Ureter (tissue), 1 donor: Measurements from ENCODE around the gene KCNH8. TPM values are rescaled to one million over a fixed set of nuclear protein-coding genes. Genes with fewer than 3 reads are reported as not detected.
A peak's percentile ranks its signal among the peaks of the same experiment; 100 is the strongest.
"Not testable (repeated sequence)": the region's sequence is repeated elsewhere in the genome, so short reads cannot be mapped to it uniquely, and the experiment has no call there.

Experiments
- DNase-seq: peaks from one replicate; pipeline ENCODE4 v3.0.0-alpha.2; 2020; ENCODE audit warnings: low spot score
- total RNA-seq: library from RNA; stranded (reverse); gene quantifications from one replicate; pipeline ENCODE4 v1.2.4, GENCODE V29; 2023
- donor health status: DM: yes; HTN: yes; CAD: no.

The KCNH8 gene
- total RNA-seq, 1 donor from 2014 or later, result 0.26 TPM

DNA sequence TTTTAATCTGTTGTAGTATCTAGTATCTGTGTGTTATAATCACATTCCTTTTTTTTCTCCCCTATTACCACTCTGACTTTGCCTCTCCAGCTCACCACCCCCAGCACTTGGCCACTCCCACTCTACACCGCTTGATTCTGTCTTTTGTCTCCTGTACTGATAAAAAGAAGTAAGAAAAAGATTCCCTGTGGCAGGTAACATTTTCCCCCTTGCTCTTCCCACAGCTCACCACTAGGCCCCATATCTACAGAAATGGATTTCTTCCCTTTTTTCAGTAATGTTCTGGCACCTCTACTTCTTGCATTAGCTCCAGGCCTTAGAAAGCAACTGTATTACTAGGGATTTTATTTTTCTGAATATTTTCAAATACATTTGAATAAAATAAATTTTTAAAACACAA, 25.6 kb downstream of the KCNH8 start:
- DNase-seq, result no peak

- DNase-seq, result no peak
These were observed 35.3 kb downstream of the KCNH8 start for GRCh38 chr3:19183584-19183983.

DNA sequence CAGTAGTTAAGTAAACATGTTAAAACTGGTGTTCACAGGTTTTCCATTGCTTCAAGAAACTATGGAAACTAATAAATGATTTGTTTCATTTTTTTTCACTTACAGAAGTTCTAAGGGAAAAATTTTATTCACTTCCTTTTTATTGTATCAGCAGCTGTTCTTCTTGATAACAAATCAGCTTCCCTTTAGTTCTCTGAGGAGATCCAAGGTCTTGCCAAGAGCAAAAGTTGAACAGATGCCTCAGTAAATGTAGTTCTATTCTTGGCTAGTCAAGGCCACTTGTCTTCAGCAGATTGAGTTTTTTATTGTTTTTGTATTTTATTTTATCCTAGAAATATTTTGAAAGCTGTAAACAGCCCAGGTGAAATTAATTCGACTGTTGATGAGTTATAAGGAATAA, 41.8 kb downstream of the KCNH8 start:
- no peak for DNase-seq

DNA sequence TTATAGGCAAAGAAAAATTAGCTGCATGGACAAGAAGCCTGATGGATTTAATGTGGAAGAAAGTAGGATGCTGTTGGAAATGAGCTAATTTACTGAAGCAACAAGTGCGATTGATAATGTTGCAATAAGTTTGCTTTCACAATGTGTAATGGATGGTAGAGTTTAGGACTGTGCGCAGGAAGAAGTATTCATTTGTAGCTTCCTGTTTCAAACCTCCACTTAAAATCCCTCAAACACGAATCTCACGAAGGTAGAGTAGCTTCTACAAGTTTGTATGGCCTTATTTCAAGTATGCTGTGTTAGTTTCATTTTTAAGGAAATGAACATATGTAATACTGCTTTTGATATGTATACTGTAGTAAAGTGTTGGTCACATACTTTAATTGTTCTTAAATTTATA, 42.3 kb downstream of the KCNH8 start:
- DNase-seq, result no peak

GRCh38 chr3:19199131-19199530, 50.8 kb downstream of the KCNH8 start:
- no peak for DNase-seq

DNA sequence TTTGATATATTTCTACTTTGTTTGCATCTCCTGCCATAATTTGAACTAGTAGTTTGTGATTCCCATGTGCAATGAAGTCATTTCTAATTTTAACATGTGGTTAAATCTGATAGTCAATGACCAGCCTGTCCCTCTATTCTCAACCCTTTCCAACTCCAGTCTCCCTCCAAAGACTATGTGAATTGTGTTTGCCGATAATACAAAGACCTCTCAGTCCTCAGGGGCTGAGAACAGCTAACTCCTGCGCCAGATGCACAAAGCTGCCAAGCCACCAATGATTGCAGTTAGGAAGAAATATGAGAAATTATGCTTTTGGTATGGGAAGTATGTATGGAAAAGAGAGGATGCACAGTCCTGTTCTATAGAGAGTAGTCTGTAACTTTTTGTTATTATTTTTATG, 54.0 kb downstream of the KCNH8 start:
- DNase-seq, result no peak

DNA sequence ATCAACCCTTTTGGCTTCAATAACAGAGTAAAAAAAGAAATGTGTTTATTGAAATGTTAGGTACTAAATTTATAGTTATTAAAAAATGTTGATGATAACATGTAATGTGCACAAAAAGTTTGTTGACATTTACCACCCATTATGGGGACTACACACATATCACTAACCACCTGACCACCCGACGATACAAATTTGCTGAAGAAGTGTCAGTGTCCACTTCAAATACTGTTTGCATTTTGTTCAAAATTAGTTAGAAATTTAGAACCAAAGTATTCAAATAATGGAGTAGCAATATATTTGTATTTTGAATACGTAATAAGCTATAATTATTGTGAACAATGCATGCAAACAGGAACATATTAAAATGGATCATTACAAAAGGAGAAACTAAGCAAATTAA, 54.4 kb downstream of the KCNH8 start:
- no peak for DNase-seq

GRCh38 chr3:19206540-19206939, 58.2 kb downstream of the KCNH8 start:
- DNase-seq, result no peak

GRCh38 chr3:19213603-19214220, 65.4 kb downstream of the KCNH8 start:
- no peak for DNase-seq

DNA sequence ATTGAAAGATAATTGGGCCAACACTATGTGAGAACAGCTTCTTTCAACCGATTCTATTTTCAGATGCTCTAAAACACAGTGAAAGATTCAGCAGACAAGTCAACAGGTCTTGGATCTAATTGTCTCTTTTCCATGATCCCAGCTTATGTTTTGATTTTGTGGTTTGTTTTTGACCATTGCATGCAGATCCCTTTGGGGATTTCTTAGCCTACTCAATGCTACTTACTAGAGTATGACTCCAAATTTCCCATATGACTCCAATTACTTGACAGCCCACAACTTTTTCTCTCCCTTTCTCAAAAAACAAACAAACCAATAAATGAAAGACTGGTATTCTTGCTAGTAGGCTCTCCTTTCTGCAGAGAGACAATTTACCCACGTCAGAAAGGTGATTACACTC, 67.1 kb downstream of the KCNH8 start:
- DNase-seq, result no peak

DNA sequence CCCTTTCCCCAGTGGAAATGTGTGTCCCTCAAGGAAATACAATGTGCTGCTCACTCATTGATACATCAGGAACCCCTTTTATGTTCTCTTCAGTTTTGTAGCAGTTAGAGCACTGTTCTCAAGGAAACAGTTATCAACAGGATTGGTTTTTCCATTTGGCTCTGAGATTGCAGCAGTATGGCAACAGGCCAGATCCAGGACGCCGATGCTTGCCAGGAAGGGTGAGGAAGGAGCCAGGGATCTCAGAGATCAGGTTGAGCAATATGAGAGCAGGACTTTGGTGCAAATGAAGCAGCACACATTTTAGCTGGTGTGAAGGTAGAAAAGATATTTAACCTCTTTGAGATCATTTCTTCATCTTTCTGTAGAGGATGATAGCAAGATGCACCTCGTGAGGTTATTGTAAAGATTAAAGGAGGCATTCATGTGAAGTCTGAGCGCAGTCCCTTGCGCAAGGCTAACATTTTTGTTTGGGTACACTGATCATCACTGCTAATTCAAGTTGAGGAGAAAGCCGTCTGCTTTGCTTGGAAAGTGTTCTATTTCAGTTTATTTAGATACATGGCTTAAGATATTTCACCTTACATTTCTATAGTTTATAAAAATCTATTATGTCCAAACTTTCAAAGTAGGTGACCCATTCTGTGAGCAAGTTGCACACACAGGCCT, 68.5 kb downstream of the KCNH8 start:
- DNase-seq, result peak; percentile 43

- DNase-seq, result no peak
These were observed 72.0 kb downstream of the KCNH8 start for GRCh38 chr3:19220311-19220710.

DNA sequence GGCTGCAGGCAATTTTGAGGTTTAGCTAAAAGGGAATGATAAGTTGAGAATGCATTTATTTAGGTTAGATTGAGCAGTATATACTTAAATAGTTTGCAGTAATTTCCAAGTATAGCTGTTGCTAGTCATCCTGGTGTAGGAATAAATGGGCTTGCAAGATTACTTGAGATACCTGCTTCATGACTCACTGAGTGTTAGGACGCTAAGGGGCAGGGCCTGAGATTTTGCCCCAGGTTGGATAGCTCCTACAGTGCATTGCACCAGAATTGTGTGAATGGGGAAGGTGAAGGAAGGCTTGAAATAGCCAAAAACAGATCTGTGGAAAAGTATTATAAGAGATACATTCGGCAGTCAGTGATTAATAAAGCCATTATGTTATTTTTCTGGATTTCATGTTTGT, 72.8 kb downstream of the KCNH8 start:
- DNase-seq, result no peak

GRCh38 chr3:19226479-19226878, 78.2 kb downstream of the KCNH8 start:
- no peak for DNase-seq

- no peak for DNase-seq
These were observed 79.9 kb downstream of the KCNH8 start for GRCh38 chr3:19228167-19228566.

DNA sequence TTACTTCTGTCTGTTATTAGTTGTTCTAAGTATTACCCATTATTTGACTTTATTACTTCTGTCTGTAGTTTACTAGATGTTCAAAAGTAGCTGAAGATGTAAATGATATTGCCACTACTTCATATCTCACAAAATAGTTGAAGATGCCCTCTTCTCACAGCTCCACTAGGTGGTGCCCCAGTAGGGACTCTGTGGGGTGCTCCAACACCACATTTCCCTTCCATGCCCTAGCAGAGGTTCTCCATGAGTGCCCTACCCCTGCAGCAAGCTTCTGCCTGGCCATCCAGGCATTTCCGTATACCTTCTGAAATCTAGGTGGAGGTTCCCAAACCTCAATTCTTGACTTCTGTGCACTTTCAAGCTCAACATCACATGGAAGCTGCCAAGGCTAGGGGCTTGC, 80.8 kb downstream of the KCNH8 start:
- DNase-seq, result no peak

DNA sequence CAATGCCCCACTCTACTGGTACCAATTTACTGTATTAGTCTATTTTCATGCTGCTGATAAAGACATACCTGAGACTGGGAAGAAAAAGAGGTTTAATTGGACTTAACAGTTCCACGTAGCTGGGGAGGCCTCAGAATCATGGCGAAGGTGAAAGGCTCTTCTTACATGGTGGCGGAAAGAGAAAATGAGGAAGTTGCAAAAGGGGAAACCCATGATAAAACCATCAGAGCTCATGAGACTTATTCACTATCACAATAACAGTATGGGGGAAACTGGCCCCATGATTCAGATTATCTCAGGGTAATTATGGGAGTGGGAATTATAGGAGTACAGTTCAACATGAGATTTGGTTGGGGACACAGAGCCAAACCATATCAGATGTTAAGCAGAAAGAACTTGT, 81.6 kb downstream of the KCNH8 start:
- not testable (repeated sequence) for DNase-seq

DNA sequence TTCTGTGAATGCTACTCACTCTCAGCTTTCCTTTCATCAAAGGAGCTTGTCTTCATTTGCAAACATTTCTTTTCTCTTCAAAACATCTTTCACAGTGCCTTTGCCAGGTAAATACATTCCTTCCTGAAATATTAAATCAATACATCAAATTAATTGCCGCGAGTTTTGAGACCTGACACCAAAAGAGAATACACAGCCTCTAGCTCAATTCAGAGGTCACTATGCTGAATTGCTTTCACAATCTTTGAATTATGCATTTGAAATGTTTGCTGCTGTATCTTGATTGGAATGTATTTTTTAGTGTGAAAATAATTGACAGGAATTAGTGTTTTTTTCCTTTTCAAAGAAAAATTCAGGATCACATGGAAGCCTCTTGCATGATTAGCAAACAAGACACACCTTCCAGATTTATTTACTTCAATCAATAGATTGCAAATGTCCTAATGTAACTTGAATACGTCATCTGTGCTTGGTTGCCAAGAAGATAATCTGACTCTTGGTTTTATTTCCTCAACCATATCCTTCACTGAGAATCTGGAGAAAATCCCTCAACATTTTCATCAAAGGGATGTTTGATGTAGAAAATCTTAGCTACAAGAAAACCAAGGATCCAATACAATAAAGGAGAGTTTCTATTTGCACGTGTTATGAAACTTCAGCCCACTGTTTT, 83.6 kb downstream of the KCNH8 start:
- DNase-seq, result no peak

DNA sequence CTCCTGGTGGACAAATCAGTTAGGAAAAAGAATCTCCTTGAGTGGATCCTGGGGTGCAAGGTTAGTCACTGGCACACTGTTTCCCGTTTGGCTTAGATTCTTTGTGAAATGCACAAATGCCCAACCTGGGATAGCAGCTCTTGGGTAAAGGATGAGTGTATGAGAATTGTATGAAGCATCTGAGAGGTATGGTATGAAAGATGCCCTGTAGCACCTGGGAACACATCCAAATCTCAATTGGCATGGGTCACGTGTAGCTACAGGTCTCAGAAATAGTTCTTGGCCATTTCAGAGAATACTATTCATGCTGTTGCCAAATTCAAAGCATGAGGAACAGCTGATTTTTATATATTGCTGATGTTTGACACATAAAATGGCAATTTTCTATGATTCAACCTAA, 84.3 kb downstream of the KCNH8 start:
- DNase-seq, result no peak

- not testable (repeated sequence) for DNase-seq
These were observed 85.8 kb downstream of the KCNH8 start for GRCh38 chr3:19233882-19234784.

GRCh38 chr3:19248143-19248542, 99.8 kb downstream of the KCNH8 start:
- no peak for DNase-seq

DNA sequence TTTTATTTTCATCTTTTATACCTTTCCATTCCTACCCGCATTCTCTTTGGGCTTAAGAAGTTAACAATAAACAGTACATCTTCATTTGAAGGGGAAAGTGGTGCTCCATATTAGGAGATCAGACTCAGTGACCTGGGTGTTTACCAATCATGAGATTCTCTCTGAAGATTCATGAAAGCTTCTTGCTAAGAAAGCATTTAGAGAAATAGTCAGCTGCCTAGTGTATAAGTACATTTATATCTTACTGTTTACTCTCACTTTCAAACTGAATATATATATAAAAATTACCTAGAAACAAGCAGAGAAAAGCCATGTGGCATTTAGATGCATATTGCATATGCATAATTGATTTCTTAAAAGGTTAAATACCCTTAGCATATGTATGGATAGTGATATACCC, 100.5 kb downstream of the KCNH8 start:
- no peak for DNase-seq
